ENCODE results near the gene KDELR3.

KDELR3 gene

GRCh38 chr22:38455530-38456271, 12.2 kb upstream of the KDELR3 start:
- TF ChIP-seq, protein P1, sequence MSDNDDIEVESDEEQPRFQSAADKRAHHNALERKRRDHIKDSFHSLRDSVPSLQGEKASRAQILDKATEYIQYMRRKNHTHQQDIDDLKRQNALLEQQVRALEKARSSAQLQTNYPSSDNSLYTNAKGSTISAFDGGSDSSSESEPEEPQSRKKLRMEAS (IDR thresholded peaks at IDR 0.05): no peak
- no peak for TF ChIP-seq CEBPB (IDR thresholded peaks at IDR 0.05)
- no peak for TF ChIP-seq REST (IDR thresholded peaks at IDR 0.05; ENCODE audit: low read depth)
- no peak for TF ChIP-seq RAD21 (IDR thresholded peaks at IDR 0.05; ENCODE audit: low read depth)
- no peak for TF ChIP-seq EGR1 (IDR thresholded peaks at IDR 0.05)
- TF ChIP-seq YY1 (IDR thresholded peaks at IDR 0.05; ENCODE audit: low read depth): peak; percentile 58; the same call in 1 of the 2 replicates
- no peak for TF ChIP-seq EP300 (IDR thresholded peaks at IDR 0.05; ENCODE audit: borderline replicate concordance)
- TF ChIP-seq TAF1 (IDR thresholded peaks at IDR 0.05; ENCODE audit: low read depth): no peak
- TF ChIP-seq TCF12 (IDR thresholded peaks at IDR 0.05; ENCODE audit: low read depth): no peak
- TF ChIP-seq, protein P2, sequence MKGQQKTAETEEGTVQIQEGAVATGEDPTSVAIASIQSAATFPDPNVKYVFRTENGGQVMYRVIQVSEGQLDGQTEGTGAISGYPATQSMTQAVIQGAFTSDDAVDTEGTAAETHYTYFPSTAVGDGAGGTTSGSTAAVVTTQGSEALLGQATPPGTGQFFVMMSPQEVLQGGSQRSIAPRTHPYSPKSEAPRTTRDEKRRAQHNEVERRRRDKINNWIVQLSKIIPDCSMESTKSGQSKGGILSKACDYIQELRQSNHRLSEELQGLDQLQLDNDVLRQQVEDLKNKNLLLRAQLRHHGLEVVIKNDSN (IDR thresholded peaks at IDR 0.05): peak; percentile 76
- peak; percentile 99 for TF ChIP-seq ZBTB7A (IDR thresholded peaks at IDR 0.05; ENCODE audit: low read depth)
- TF ChIP-seq TEAD4 (IDR thresholded peaks at IDR 0.05): no peak
- no peak for TF ChIP-seq CREB1 (IDR thresholded peaks at IDR 0.05; ENCODE audit: low read depth)
- no peak for TF ChIP-seq FOXM1 (IDR thresholded peaks at IDR 0.05; ENCODE audit: borderline replicate concordance, low read depth)
- no peak for TF ChIP-seq NFIC (IDR thresholded peaks at IDR 0.05)

DNA sequence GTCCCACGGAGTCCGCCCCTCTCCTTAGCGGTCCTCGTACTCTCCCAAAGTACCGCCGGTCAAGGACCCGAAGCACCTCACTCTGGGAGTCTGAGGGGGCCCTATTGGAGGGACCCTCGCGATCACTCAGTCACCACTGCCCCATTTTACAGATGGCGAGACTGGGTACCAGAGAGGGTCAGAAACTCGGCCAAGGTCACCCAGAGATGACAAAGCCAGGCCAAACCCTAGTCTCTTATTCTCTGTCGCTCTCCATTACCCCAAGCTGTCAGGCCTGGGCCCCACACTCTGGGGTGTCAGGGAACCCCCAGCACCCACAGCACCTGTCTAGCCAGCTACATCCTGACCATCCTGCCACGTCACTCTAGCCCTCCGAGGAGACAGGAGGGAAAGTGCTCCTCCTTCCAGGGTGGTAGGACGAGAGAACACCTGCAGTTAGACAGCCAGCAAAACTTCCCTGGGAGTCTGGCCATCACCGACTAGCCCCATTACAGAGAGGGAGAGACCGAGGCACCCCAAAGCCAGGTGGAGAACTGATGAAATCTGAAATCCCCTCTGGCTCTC, 11.5 kb upstream of the KDELR3 start:
- TF ChIP-seq CREB1 (IDR thresholded peaks at IDR 0.05; ENCODE audit: low read depth) (no peak), EGR1 (IDR thresholded peaks at IDR 0.05) (no peak), ZBTB7A (IDR thresholded peaks at IDR 0.05; ENCODE audit: low read depth) (no peak), NFIC (IDR thresholded peaks at IDR 0.05) (no peak), EP300 (IDR thresholded peaks at IDR 0.05; ENCODE audit: borderline replicate concordance) (no peak), YY1 (IDR thresholded peaks at IDR 0.05; ENCODE audit: low read depth) (no peak), RAD21 (IDR thresholded peaks at IDR 0.05; ENCODE audit: low read depth) (no peak), TCF12 (IDR thresholded peaks at IDR 0.05; ENCODE audit: low read depth) (no peak), FOXM1 (IDR thresholded peaks at IDR 0.05; ENCODE audit: borderline replicate concordance, low read depth) (no peak)
- TF ChIP-seq, protein P1 (IDR thresholded peaks at IDR 0.05): no peak
- TF ChIP-seq, protein P2 (IDR thresholded peaks at IDR 0.05): no peak

DNA sequence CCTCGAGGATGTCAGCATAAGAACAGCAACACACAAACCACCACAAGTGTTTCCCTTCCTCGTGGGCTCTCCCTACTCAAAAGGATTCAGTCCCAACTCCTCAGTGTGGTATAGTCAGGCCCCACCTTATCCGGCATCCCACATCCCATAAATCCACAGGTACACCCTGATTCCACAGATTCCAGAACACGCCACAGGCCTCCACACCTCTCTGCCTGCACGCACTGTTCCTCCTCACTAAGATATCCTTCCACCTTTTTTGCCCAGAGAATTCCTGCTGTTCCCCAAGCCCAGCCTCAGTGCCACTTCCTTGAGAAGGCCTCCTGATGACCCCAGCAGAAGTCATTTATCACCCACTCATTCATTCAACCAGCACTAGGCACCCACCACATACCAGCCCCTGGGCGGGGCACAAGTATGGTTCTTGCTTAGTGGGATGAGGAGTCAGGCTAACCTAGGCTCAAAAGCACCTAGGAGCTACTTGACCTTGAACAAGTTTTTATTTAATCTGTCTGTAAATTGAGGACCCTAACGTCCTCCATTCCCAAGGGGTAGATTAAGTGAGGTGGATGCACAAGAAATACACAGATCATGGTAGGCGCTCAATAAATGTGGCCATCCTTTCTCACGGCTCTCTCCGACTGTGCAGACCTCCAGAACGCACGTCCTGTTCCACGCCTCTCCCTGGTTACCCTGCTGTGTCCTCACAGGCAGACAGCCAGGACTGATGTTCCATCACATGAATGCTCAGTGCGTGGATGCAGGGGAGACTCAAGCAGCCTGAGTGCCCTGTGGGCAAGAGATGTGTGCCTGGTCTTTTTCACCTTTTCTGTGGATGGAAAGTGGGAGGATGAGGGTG, 10.8 kb upstream of the KDELR3 start:
- TF ChIP-seq, protein P2 (IDR thresholded peaks at IDR 0.05): no peak
- TF ChIP-seq YY1 (IDR thresholded peaks at IDR 0.05; ENCODE audit: low read depth): no peak
- no peak for TF ChIP-seq NFIC (IDR thresholded peaks at IDR 0.05)

DNA sequence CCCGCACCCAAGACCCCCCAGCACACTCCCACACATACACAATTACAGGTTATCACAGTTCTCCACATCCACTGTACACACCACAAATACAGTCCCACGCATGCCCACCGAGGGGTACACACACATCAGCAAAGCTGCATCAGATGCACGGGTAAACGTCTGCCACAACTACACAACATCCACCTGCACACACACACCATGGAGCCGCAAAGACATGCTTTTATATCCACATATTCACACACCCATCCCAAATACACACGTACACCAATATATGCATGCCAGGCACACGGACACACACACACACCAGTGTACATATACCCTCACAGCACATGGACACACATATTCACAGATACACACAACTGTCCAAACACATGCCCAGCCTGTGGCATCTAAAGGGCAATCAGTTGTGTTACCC, 7.5 kb upstream of the KDELR3 start:
- TF ChIP-seq ZBTB7A (IDR thresholded peaks at IDR 0.05; ENCODE audit: low read depth) (no peak), RAD21 (IDR thresholded peaks at IDR 0.05; ENCODE audit: low read depth) (no peak), CREB1 (IDR thresholded peaks at IDR 0.05; ENCODE audit: low read depth) (no peak), CEBPB (IDR thresholded peaks at IDR 0.05) (no peak), NFIC (IDR thresholded peaks at IDR 0.05) (no peak), TAF1 (IDR thresholded peaks at IDR 0.05; ENCODE audit: low read depth) (no peak), YY1 (IDR thresholded peaks at IDR 0.05; ENCODE audit: low read depth) (no peak), FOXM1 (IDR thresholded peaks at IDR 0.05; ENCODE audit: borderline replicate concordance, low read depth) (no peak), REST (IDR thresholded peaks at IDR 0.05; ENCODE audit: low read depth) (no peak), TEAD4 (IDR thresholded peaks at IDR 0.05) (no peak), EP300 (IDR thresholded peaks at IDR 0.05; ENCODE audit: borderline replicate concordance) (no peak), TCF12 (IDR thresholded peaks at IDR 0.05; ENCODE audit: low read depth) (no peak)
- TF ChIP-seq, protein P1 (IDR thresholded peaks at IDR 0.05): no peak
- TF ChIP-seq, protein P2 (IDR thresholded peaks at IDR 0.05): no peak

Measured in Ishikawa (cell line).